ENCODE results near the gene PECR.

Gene PECR

DNA sequence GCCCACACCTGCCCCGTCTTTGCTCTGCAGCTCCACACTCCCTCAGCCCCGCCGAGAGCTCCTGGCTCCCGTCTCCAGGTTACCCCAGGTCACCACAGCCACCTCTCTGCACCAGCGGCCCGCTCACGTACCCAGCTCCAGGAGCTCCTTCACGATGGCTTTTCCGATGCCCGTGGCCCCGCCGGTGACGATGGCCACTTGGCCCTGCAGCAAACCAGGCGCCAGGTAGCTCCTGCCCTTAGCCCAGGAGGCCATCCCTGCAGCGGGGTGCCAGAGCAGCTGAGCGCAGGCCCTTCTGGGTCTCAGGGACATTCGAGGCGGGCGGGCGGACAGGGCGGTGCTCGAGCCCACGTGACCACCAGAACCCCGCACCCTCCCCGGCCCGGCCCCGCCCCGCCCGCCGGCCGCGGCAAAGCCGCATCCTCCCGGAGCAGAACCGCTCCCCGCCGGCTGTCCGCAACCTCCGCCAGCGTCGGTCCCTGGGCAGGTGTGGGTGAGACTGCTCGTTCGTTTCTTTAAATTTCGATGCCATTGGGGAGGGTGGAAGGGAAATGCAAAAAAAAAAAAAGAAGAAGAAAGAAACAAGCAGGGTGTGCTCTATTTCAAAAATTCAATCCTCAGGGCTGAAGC lies at the start of gene PECR, which contains the start of gene TMEM169:
Gene PECR, minus strand, starts transcription at position 323 of the 630 bp plus-strand sequence. Its CDS starts 68 bp downstream, at position 255.
Gene TMEM169, plus strand, starts transcription at position 433 of the 630 bp plus-strand sequence. CDS start 14,045 bp downstream, outside the sequence.
- DNase-seq, result peak; percentile 72

DNA sequence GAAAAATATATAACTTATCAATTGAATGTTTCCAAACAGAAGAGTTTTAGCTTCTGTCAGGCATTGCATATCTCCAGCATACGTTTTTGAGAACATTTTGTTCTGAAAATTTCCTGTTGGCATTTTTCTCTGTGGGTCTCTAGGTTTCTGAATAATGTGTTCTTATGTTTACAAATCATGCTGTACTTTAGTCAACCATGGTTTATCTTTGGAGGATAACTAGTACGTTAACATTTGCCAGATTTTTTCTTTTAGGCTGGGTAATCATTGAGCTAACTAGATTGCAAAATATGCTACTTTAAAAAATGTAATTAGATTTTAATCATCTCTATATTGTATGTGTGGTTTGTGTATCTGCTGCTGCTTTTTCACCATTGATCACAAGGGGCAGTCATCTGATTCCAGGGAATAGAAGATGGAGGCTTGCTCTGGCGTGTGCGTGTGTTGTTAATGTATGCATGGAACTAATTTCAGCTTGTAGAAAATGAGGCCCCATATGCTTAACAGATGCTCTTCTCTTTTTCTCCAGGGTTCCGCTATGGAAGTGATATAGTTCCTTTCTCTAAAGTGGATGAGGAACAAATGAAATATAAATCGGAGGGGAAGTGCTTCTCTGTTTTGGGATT lies 48.9 kb upstream of the PECR start:
- DNase-seq, result no peak

DNA sequence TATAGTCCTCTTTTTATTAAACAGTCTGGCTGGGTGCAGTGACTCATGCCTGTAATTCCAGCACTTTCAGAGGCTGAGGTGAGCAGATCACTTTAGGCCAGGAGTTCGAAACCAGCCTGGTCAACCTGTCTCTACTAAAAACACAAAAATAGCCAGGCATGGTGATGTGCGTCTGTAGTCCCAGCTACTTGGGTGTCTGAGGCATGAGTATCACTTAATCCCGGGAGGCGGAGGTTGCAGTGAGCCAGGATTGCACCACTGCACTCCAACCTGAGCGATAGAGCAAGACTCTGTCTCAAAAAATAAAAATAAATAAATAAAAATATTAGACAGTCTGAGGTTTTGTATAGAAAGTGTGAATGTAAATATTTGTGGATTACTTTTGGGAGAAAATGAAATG lies 45.3 kb upstream of the PECR start:
- no peak for DNase-seq

DNA sequence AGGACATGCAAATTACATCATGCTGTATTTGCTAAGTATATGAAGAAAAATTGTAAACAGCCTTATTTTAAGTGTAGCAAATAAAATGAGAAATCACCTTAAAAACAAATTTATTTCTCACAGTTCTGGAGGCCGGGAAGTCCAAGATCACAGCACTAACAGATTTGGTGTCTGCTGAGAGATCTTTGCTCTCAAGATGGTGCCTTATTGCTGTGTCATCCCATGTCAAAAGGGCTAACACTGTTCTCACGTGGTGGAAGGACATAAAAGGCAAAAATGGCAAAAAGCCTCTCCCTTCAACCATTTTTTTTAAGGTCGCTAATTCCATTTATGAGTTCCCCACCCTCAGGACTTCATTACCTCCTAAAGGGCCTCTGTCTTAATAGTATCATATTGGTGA lies 39.6 kb upstream of the PECR start:
- DNase-seq, result no peak

DNA sequence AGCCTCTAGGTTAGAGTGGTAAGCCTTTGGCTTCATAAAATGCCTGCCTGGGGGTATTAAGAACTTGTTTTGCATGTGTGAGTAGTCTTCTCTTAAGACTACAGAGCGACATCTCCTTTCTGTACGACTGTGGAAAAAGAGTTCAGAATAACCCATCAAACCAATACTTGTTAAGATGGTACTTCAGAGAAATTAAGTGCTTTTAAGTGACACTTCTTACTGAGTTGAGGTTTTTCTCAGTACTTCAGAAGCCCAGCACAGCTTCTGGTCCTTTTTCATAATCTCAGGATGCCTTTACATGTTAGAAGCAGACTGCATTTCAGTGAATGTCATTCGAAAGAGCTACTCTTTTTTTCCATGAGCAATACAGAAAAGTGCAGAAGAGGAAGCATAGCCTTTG lies 38.4 kb upstream of the PECR start:
- DNase-seq, result no peak

DNA sequence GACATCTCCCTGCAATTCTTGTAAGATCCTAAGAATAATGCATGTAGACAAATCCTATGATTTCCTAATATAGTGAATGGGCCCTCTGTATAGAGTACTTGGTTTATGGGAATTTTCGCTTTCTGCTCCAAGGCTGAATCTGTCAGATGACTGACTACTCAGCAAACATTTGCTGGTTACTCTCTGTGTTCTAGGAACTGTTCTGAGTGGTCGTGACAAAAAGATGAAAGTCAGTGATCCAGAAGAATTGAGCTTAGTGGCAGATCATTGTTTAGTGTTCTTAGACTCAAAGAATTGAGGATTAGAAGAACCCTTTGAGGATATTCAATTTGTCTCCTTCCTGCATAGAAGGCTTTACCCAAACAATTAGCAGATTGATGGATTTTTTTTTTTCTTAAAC lies 37.5 kb upstream of the PECR start:
- DNase-seq, result no peak

DNA sequence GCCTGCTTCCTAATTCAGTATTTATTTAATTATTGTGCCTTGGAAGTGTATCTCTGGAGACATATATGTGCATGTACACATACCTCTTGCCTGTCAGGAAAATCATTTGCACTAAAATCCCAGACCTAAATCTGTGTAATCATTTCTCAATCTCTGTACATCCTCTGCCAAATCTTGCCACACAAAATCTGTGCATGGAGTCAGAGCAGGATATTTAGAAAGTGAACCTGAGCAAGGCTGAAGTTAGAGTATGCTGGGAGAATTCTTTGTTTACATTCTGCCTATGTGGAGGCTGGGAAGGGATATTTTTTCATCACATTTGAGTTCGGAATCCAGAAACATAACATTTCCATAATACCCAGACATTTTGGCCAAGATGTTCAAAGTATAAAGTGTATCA lies 36.9 kb upstream of the PECR start:
- no peak for DNase-seq

DNA sequence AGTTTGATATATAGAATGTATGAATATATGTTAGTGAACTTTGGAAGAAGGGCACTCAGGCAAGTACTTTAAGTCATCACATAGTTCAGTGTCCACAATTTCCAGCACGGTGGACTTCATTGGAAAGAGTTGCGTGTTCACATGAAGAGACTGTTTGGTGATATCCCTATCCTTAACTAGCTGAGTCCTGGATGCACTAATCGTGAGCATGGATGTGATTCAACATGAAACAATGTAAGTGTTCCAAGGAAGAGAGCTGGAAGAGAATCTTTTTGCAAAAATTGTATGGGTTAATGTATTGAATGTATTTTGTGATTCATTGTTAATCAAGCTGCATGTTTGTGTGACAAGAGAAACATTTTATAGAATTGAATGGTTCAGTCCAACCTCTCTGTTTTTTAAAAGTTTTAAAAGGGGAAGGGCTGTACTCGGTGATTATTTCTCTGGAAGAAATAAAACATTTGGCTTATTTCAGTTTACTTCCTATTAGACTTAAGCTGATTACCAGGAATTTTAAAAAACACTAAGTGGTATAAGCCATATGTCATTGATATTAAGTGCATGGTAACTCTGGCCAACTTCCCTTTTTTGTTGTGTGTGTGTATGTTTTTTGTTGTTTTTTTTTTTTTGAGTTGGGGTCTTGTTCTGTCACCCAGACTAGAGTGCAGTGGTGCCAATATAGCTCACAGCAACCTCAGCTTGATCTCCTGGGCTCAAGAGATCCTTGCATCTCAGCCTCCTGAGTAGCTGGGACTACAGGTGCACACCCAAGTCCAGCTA lies 36.1 kb upstream of the PECR start:
- no peak for DNase-seq

DNA sequence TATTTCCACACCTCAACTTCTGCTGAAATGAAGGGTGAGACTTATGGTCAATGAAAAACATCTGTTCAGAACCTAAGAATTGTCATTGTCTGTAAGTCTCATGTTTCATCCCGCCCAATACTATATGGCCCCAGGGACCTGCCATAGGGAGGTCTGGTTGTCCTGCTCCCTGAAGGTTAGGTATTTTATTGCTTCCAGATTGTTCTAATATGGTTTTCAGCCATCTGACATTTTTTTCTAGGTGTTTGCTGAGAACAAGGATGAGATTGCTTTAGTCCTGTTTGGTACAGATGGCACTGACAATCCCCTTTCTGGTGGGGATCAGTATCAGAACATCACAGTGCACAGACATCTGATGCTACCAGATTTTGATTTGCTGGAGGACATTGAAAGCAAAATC lies 34.8 kb upstream of the PECR start:
- DNase-seq, result no peak

DNA sequence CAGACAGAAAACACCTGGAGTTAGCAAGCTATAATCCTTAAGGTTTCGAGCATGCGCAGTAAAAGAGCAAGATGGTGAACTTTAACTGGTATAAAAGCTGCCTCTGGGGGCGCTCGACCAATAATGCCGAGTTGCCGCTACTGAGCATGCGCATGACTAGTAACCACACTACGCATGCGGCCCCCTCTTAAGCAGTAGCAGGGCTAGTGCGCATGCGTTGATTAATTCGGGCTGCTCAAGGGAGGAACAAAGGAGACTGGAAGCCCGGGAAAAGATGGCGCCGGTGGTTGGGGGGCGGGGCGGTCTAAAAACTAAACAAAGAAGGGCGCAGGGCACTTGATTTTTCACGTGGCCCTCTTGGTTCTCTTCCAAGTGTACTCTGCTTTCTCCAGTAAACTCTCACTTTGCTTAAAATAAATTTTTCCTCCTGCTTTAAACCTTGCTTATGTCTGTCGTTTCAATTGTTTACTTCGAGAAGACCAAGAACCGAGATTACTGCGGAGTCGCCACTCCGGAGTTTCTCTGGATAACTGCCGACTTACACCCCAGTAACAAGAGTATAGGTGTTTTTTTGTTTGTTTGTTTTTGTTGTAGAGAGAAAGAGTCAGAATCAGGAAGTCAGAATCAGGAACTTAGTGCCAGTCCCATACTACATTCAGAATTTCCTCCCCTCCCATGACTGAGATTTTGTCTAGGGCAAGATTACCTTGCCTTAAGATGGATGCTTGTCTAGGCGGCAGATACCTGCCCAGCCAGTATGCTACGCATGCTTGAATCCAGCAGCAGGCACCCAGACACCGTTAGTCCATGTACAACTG lies 33.3 kb upstream of the PECR start:
- DNase-seq, result peak; percentile 93

DNA sequence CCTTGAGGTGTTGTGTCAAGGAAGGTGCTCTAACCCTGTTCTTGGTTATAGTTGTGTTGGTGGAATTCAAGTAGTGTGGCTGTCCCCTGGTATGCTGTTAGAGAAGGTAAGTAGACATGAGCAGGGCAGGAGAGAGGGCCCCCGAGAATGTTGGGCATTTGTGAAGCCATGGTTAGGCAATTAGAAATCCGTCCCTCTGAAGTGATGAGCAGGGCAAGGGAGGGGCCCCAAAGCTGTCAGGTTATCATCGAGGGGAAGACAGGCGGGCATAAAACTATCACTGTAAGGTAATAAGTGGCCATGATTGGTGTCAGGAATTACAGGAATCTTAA lies 32.7 kb upstream of the PECR start:
- no peak for DNase-seq

DNA sequence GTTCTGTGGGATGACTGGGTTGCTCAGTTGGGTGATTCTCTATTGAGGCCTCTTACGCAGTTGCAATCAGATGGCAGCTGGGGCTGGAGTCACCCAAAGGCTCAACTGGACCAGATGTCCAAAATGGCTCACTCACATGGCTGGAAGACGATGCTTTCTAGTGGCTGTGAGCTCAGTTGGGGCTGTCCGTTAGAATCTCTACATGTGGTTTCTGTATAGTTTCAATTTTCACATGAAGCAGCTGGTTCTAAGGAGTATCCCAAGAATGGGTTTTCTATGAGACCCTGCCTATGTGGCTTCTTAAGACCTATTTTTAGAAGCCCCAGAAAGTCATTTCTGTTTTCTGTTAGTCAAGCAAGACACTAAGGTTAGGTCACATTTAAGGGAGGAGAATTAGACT lies 32.0 kb upstream of the PECR start:
- no peak for DNase-seq

DNA sequence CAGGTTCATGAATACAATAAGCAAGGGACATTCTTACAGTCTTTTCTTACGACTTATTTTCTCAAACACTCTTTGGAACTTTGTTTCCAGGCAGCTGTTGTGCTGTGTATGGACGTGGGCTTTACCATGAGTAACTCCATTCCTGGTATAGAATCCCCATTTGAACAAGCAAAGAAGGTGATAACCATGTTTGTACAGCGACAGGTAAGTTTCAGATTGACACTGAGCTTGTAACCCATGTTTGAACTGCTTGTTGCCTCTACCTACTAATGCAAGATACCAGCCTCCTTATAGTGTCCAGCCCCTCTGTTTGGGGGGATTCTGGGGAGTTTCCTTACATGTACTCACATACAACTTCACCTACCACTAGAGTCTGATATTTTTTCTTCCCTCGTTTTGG lies 31.3 kb upstream of the PECR start:
- DNase-seq, result no peak

DNA sequence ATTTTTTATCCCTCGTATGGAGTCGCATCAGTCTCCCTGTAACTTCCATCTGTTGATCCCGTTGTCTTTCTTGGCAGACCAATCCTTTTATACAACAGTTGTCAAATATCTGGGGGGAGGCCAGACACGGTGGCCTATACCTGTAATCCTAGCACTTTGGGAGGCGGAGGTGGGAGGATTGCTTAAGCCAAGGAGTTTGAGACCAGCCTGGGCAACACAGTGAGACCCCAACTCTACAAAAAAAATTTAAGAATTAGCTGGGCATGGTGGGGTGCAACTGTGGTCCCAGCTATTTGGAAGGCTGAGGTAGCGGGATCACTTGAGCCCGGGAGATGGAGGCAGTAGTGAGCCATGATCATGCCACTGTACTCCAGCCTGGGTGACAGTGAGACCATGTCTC lies 29.5 kb upstream of the PECR start:
- DNase-seq, result no peak

DNA sequence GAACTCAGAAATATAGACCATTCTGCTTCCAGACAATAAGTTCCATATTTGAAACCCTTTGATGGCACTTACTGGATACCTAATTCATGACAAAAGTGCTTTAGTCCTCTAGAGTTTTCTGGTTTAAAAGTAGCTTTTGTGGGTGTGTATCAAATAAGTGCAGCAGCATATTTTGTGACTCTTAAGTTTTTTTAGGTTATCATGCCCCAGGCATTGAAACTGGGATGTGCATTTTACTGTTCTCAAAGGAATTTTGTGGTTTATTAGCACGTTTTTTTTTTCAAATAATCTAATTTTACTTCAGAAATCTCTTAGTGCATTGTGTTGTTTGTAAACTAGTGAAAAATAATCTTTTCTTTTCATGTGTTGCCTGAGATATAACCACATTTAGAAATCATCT lies 29.0 kb upstream of the PECR start:
- DNase-seq, result no peak

DNA sequence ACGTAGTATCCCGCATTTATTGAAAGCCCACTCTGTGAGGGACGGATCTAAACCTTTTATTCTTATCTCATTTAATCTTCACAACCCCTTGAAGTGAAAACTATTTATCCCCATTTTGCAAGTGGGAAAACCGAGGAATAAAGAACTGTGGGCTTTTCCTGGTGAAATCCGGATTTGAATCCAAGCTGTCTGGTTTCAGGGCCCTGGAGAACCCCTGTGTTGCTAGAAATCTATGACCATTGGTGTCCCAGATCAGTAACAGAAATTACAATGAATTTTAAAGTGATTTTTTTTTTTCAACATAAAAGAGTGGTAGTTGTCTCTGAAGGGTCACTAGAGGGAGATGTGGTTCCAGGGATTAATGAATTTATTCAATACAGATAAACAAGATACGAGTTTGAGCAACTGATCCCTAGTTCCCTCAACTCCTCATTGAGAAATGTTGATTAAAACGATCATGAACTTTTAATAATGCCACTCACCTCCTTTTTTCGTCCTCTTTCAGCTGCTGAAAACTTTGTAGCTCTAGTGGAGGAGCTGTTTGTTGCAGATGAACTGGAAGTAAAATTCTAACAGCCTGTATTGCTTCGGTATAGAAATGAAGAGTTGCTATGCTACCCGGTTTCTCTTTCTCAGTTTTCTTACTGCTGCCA lies 28.5 kb upstream of the PECR start:
- no peak for DNase-seq

DNA sequence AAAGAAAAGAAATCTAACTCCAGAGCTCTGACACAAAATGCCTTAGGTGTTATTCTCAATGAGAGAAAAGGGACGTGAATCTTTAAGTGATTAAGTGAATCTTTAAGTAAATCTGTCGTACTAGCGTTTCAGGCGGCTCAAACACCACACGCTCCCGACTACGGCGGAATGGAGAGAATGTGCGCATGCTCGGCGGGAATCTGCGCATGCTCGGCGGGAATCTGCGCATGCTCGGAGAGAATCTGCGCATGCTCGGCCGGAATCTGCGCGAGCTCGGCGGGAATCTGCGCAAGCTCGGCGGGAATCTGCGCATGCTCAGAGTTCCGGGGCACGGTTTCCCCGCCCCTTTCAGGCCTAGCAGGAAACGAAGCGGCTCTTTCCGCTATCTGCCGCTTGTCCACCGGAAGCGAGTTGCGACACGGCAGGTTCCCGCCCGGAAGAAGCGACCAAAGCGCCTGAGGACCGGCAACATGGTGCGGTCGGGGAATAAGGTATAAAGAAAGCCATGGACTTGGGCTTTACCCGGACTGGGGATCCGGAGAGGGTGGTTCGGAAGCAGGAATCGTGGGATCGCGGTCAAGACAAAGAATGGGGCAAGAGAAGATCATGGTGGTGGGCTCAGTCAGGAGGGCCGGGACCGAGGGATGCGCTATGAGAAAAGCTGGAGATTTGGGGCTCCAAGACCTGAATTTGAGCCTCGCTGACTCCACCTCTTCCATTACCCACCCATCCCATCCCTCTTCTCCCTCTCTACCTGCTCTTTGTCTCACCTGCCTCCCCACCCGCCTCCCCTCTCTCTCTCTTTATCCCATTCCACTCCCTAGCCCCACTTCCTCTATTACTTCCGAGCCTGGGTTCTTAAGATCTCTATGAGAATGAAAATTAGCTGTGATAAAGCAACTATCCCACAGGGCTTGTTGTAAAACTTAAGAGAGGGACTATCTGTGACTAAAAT lies 27.6 kb upstream of the PECR start, which contains the start of gene XRCC5:
Gene XRCC5, plus strand, starts transcription at position 382 of the 955 bp plus-strand sequence. Its CDS starts 89 bp downstream, at position 471.
- peak; percentile 97 for DNase-seq

DNA sequence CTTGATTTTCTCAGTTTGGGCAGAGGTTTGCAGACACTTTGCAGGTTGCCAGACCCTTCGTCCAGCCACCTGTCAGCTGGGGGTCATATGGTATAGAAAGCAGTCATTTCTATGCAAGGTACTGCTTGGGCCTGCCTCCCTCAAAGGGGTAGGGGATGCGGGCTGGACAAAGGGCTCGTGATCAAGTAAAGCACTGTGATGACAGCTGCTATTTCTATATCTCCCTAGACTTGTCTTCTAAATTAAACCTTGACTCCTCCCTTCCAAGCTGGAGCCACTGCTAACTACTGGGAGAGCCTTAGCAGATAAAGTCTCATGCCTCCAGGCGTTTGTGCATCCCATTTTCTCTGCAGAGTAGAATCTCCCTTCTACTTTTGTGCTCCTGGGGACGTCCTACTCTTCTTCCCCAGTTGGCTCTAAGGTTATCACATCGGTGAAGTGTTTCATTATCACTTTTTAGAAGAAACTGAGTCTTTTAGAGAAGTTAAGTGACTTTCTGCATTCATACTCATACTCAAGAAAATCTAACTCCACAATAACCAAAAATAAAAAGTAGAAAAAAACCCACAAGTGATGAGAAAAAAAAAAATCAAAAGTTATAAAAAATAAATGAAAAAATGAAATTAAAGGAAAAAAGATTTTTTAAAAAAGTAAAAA lies 26.8 kb upstream of the PECR start:
- no peak for DNase-seq

DNA sequence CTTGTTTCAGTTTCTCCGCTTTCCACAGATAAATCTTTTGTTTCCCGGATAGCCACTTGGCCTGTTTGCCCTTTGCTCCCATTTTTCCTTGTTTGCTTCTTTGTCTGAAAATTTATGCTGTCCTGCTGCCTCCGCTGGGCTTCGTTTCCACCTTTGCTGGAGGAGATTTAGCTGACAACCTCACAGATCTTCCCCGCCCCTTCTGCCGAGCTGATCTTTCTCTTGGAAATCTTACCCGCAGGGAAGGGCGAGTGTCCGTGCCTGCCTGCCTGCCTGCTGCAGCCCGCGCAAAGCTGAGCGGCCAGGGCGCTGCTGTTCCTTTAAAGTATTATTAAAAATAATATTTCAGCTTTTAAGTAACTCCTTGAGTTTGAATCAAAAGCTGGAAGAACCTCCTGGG lies 26.2 kb upstream of the PECR start:
- no peak for DNase-seq

DNA sequence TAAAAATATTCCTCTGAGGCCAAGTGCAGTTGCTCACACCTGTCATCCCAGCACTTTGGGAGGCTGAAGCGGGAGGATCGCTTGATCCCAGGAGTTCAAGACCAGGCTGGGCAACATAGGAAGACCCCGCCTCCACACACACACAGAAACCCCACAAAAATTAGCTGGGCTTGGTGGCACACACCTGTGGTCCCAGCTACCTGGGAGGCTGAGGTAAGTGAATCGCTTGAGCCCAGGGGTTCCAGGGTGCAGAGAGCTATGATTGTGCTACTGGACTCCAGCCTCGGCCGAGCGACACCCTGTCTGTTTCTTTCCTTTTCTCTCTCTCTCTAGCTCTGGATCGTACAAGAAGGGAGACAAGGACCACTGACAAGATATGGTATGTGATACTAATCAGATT lies 25.7 kb upstream of the PECR start:
- no peak for DNase-seq

DNA sequence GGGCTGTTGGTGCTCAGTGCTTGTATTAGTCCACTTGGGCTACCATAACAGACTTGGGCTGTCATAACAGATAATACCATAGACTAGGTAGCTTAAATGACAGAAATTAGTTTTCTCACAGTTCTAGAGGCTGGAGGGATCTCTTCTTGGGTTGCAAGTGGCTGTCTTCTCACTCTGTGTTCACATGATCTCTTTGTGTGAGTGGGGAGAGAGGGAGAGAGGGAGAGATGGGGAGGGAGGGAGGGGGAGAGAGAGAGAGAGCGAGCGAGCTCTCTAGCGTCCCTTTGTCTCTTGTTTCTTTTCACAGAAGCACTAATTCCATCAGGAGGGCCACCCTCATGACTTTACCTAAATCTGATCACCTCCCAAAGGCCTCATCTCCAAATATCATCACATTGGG lies 23.1 kb upstream of the PECR start:
- DNase-seq, result no peak

Data from stimulated activated CD4-positive, alpha-beta T cell treated with anti-CD3 and anti-CD28 coated beads, Interleukin-12 subunit alpha, Interleukin-12 subunit beta, amount 100 ng/mL, for 4 hours (primary cell).